Neural cell (in vitro differentiated cells): ENCODE measurements around the gene ERC2.

Source experiments
- CTCF ChIP-seq: fragments of 450-650 bp; IDR thresholded peaks from 2 replicates; pipeline ENCODE4 v1.5.1; 2014; ENCODE audit warnings: antibody characterized with exemption, mild to moderate bottlenecking, moderate library complexity; ENCODE audit not compliant: poor library complexity, severe bottlenecking
- EZH2 ChIP-seq: fragments of 200-600, 300-800 bp; shearing (Covaris generic), sonication (generic); IDR thresholded peaks from 2 replicates; pipeline ENCODE4 v1.6.1; 2014; ENCODE audit warnings: antibody characterized with exemption, low read length, borderline replicate concordance, mild to moderate bottlenecking; ENCODE audit not compliant: insufficient read depth, poor library complexity, severe bottlenecking
- MXI1 ChIP-seq: fragments of 450-650 bp; conservative IDR thresholded peaks from 2 replicates; pipeline ENCODE4 v1.6.1; 2014; ENCODE audit warnings: antibody characterized with exemption, mild to moderate bottlenecking; ENCODE audit not compliant: poor library complexity, severe bottlenecking
- POLR2AphosphoS5 ChIP-seq: IDR thresholded peaks from 2 replicates; pipeline ENCODE4 v1.6.1; 2012
- RAD21 ChIP-seq: fragments of 450-650 bp; conservative IDR thresholded peaks from 2 replicates; pipeline ENCODE4 v1.6.1; 2014; ENCODE audit warnings: antibody characterized with exemption, mild to moderate bottlenecking, moderate library complexity
- REST ChIP-seq: IDR thresholded peaks from 2 replicates; pipeline ENCODE4 v1.6.1; 2012; ENCODE audit warnings: borderline replicate concordance
- SMC3 ChIP-seq: fragments of 450-650 bp; conservative IDR thresholded peaks from 2 replicates; pipeline ENCODE4 v1.6.1; 2014; ENCODE audit warnings: antibody characterized with exemption, mild to moderate bottlenecking, moderate library complexity; ENCODE audit not compliant: poor library complexity
- TAF1 ChIP-seq: IDR thresholded peaks from 2 replicates; pipeline ENCODE4 v1.6.1; 2012; ENCODE audit warnings: low read depth

- no peak for TF ChIP-seq CTCF
- no peak for TF ChIP-seq EZH2
- no peak for TF ChIP-seq POLR2AphosphoS5
- TF ChIP-seq RAD21 = no peak
- TF ChIP-seq REST = no peak
- no peak for TF ChIP-seq SMC3
- no peak for TF ChIP-seq TAF1
- TF ChIP-seq MXI1 = no peak
Observed at GRCh38 chr3:55669133-55669532, 799.1 kb downstream of the ERC2 start.
